Raji (cell line): ENCODE data around the gene KLRB1.

Experiments used
- POLR2A ChIP-seq: IDR thresholded peaks from 2 replicates; pipeline ENCODE4 v1.6.1; 2011; ENCODE audit warnings: low read depth, low read length, control low read depth; ENCODE audit not compliant: insufficient read depth

The KLRB1 gene

DNA sequence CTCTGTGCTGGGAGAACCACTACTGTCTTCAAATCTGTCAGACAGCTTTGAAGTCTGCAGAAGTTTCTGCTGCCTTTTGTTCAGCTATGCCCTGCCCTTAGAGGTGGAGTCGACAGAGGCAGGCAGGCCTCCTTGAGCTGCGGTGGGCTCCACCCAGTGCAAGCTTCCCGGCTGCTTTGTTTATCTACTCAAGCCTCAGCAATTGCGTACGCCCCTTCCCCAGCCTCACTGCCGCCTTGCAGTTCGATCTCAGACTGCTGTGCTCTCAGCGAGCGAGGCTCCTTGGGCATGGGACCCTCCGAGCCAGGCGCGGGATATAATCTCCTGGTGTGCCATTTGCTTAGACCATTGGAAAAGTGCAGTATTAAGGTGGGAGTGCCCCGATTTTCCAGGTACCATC is 25.1 kb upstream of the KLRB1 start:
- TF ChIP-seq POLR2A, result no peak

DNA sequence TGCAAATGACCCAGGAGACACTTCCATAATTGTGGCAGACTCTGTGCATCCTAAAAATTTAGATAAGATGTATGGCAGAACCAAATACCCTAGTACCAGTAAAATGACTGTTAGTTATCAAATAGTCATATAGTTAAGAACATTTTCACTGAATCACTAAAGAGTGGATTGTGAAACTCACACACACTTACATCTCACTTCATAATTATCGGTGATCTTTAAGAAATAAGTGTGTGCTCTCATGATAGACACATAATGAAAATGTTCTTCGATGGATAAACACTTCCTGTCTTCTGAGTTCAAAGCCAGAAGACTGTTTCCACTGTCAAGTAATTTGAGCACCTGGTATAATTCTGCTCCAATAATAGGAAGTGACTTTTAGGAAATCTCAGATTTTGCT is 19.1 kb upstream of the KLRB1 start:
- no peak for TF ChIP-seq POLR2A

DNA sequence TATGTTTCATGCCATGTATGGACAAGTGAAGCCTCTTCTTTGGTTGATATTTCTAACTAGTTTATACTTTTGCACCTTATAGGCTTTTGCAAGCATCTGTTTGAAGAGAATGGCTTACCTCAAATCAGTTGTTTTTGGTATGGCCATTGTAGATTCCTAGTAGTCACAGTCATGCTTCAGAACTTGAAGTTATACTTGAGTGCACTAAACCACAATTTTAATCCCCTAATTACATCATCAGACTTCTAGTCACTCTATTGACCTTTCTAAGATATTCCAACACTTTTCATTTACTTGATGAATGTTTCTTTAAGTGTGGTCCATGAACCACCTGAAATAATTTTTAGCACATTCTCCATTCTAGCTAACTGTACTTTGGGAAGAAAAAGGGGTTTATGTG is 18.6 kb upstream of the KLRB1 start:
- TF ChIP-seq POLR2A, result no peak

DNA sequence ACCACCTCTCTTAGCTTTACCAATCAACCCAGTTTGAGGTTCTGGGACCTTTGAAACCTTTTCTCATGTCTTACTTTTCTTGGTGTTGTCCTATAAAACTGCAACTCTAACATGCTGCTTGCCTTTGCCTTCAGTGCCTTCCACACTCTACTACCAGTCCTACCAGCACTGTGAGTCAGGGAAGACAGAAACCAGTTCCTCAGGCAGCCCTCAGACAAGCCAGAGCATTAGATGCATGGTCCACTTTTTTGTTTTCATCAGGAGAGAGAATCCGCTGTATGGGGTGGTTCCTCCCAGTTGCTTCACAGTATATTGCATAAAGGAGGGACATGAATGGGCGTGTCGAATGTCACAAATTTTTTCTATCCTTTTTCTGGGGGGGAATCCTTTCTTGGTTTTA is 17.3 kb upstream of the KLRB1 start:
- TF ChIP-seq POLR2A, result no peak

DNA sequence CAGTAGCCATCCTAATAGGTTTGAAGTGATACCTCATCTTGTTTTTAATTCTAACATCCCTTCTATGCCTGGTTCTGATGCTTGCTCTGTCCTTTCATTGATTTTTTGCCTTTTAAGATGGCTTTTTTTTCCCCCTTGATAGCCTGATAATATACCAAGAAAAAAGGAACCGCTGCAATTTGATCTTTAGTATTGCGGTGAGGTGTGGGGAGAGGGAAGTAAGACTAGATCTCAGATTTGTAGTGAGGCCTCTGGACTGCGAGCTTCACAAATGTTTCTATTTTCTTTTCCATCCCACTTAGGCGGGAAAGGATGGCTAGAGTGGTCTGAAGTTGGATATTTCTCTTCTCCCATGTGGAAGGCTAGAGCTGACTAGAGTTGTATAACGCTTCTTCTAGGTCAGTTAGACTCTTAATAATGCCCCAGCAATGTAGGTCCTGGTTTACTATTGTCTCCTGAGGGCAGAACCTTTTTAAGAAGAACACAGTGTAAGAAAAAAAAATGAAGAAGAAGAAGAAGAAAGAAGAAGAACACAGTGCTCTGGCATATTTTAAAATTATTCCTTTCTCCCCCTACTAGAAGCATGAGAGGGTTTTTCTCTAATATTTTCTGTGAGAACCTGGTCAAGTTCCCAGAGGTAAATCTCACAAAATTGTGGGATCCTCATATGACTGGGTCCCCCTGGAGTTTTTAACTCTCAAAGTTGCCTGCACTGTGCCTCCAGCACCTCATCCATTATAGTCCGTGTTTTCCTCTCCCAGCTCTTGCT is 11.9 kb upstream of the KLRB1 start:
- no peak for TF ChIP-seq POLR2A

DNA sequence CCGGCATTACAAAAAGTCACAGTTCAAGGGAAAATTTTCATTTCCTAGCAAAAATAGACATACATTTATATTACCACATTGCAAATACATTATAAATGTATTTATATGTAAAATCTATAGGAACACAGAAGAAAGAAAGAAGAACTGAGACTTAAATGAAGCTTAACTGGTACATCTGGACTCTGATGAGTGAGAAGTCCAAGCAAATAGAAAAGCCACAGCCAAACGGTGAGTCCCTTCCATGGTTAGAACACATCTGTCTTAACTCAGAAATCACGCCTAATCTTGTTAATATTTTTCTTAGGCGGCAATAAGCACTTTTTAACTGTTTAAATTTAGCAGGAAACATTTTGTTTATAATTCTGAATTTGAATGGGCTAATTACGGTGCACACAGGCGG is 9.4 kb upstream of the KLRB1 start:
- TF ChIP-seq POLR2A, result no peak

DNA sequence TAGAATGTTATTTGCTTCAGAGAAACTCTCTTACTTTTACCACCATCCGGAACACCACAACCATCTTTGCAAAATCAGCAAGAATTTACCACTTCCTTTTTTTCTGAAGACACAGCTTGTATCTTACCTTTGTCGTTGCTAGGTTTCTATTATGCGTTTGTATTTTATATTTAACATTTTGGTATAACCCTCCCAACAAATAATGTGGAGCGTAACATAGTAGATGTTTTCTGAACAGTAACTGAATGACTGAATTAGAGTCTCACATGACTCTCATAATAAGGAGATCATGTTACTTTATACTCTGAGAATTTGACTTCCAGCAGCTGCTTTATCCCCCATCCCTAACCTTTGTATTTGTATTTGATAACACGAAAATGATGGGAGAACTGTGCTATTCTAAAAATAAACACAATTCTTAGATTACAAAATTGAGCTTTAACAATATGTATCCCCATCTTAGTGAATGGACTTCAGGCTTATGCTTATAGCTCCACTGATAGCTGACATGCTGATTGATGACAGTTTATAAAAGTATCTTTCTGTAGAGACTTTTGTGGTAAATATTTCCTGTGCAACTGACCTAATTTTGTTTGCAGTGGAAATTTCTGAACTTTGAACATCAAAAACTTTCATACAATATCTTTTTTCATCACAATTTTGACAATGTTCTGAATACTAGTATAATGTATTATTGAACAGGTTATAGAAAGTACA is 7.9 kb upstream of the KLRB1 start:
- no peak for TF ChIP-seq POLR2A

DNA sequence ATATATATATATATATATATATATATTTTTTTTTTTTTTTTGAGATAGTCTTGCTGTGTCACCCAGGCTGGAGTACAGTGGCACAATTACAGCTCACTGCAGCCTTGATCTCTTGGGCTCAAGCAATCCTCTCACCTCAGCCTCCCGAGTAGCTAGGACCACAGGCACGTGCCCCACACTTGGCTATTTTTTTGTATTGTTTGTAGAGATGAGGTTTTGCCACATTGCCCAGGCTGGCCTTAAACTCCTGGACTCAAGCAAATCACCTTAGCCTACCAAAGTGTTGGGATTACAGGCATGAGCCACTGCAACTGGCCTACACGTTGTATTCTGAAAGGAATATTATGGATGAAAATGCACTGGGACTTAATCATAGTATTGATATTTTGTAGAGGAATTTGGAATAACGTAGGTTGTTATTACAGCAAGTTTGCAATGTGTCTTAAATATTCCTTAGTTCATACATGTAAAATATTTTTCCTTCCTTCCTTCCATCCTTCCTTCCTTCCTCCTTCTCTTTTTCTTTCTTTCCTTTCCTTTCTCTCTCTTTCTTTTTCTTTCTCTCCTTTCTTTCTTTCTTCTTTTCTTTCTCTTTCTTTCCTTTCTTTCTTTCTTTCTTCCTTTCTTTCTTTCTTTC is 862 bp downstream of the KLRB1 start:
- TF ChIP-seq POLR2A, result no peak

DNA sequence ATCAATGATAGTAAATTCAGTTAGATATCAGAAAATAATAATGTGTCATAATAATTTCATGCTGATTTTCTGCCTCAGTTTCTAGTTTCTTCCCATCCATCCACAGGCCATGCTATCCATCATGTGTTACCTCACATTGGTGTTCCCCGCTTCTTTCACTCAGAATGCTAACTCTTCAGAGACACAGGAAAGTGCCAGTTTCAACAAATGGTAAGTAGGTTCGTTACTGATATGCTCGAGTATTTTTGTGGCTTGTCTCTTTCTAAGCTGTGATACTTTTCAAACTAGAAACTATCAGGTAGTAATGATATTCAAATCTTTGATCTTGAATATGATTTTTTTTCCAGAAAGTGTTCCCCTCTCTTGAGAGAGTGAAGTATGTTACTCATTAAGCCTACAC is 1.5 kb downstream of the KLRB1 start:
- TF ChIP-seq POLR2A, result no peak

DNA sequence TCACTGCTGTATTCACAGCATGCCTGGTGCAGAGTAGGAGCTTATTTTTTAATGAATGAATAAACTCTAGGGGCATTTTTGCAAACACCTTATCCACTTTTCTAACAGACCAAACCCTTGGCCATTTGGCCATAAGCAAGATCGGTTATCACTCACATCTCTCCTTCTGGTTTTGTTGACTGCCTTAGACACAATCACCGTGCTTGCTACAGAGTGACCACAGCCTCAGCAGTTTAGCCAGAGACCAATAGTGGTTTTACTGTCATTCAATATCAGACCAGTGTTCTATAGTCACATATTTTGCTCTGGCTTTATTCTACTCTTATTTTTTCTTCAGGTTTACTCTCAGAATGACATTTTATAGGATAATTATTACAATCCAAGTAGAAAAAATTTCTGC is 2.2 kb downstream of the KLRB1 start:
- TF ChIP-seq POLR2A, result no peak

DNA sequence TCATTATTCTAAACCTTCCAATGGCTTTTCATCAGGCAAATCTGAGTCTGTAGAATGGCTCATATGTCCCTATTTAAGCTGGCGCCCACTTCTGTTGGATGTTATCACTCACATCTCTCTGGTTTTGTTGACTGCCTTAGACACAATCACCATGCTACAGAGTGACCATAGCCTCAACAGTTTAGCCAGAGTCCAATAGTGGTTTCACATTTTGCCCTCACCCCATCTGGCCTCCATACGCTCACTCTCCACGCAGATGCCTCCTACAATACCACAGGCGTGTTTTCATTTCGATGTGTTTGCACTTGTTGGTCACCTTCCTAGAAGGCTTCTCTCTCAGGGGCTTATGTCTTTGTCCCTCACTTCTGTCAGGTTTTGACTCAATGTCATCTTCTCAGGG is 3.4 kb downstream of the KLRB1 start:
- TF ChIP-seq POLR2A, result no peak

DNA sequence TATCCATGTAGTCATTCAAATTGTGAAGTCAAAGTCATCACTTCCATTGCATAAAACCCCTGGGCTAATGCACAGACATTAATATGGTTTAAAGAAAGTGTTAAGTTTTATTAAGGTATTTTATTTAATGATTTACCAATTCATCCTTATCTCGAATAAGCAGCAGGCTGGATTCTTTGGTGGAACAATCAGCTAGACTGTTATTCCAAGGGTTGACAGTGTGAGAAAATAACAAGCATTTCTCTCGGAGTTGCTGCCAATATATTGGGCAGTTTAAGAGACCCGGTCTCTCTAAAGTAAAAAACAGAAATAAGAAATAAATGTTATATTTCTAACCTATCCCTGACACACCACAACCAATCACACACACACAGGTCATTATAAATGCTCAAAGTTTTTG is 9.4 kb downstream of the KLRB1 start:
- TF ChIP-seq POLR2A, result no peak

DNA sequence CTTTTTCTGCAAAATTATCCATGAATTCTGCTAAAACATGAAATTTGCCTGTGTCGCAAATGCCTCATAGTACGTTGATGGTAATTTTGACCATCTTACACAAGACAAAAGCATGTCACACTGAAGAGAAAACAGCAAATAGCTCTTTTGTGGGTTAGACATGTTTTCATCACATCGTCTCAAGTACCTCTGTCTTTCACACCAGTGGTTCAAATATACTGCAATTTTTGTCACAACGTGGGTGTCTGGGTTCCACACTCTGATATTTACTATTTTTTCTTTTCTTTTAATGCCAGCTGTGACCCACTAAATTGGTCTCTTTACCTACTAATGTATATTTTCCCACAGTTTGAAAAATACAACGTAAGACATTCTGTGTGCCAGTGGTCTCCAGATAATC is 10.4 kb downstream of the KLRB1 start:
- no peak for TF ChIP-seq POLR2A

DNA sequence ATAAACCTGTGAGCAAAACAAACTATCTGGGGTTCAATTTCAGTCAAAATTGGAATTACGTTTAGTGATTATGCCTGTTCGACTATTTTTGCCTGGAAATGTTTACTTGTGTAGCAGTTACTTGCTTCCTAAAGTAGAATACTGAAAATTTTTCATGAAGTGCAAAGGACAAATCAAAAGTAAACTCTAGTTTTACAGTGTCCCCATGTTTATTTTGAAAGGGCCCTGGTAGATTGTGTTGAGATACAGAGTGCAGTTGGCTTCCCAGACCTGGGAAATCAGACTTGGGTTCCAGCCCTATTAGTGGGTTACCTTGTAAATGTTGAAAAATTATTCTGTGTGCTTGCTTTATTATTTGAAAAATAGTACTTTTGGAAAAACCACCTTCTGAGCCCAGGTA is 17.3 kb downstream of the KLRB1 start:
- TF ChIP-seq POLR2A, result no peak

DNA sequence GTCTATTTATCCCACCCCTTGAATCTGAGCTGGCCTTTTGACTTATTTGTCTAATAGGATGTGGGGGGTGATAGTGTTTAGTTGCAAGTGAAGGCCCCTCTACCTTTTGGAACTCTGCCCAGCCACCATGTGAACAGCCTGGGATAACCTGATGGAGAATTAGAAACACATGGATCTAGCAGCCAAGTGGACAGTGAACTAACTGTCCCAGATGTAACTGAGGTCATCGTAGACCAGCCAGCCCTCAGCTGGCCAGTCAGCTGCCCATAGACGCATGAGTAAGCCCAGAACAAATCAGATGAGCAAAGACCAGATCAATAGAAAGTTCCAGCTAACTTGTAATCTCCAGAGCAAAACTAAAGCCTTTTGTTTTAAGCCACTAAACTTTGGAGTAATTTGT is 19.0 kb downstream of the KLRB1 start:
- no peak for TF ChIP-seq POLR2A

DNA sequence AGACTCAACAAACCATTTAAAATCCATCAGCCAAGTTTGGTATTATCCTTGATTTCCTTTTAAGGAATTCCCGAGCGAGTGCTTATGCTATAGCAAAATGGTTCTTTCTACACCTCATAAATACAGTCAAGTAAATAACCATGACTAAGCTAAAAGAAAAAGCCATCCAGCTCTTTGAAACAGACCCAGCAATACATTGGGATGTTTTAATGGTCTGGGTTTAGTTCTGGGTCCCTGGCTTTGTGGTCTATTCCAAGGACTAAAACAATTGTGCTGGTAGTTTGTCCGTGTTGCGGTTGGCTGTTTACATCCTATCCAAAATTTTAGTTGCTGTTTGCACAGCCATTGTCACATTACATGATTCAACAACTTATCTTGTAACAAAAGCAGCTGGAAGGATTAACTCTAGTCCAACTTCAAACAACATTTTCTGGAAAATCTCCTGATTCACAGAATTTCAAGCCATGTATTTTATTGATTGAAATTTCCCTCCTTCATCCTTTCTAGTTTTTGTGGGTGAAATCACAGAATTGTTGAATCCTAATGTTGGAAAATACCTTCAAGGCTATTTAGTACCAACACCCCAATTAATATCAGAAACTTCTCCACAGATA is 19.6 kb downstream of the KLRB1 start:
- no peak for TF ChIP-seq POLR2A
